HG02642 (cell line): ENCODE results near the gene MBNL1.
"Not testable (repeated sequence)": the region's sequence is repeated elsewhere in the genome, so short reads cannot be mapped to it uniquely, and the experiment has no call there.

Experiments
- ATAC-seq: cut with Tn5 transposase; IDR thresholded peaks from one replicate; pipeline ENCODE4 v1.9.1; 2021; ENCODE audit warnings: mild to moderate bottlenecking; ENCODE audit not compliant: unreplicated experiment, poor library complexity

MBNL1 gene

DNA sequence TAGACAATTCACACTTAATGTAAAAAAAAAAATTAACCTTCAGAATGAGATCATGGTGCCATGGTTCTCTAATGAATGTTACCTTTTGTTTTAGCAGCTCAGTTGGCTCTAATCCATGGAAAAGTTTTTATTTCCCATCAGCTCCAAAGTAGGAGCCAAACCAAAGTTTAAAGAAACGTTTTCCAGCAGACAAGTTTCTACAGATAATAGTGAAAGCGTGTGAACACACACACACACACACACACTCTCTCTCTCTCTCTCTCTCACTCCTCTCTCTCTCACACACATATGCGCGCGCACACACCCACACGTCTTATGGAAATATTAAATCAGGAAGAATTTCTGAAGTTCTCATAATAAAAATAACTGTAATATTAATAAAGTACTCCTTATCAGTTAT lies 46.9 kb downstream of the MBNL1 start:
- no peak for ATAC-seq

GRCh38 chr3:152316318-152316717 lies 47.6 kb downstream of the MBNL1 start:
- ATAC-seq, result no peak

- ATAC-seq, result no peak
Observed at GRCh38 chr3:152317184-152317583, 48.5 kb downstream of the MBNL1 start.

GRCh38 chr3:152317956-152318355 lies 49.2 kb downstream of the MBNL1 start:
- ATAC-seq, result no peak

DNA sequence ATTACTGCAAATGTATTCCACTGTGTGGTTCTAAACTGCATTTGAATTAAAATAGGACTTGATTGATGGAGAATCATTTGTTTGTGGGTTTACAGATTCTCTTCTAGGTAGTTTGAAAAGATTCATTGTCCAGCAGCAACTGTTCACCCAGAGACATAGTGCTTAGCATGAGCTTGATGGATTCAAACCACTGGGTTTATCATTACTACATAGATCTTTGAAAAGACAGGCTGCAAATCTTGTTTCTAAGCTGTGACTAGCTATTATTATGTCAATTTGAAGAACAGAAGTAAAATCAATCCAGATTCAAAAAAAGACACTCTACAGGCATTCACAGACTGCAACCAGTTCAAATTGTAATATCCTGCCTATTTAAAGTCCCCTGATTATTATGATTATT lies 49.8 kb downstream of the MBNL1 start:
- ATAC-seq, result no peak

DNA sequence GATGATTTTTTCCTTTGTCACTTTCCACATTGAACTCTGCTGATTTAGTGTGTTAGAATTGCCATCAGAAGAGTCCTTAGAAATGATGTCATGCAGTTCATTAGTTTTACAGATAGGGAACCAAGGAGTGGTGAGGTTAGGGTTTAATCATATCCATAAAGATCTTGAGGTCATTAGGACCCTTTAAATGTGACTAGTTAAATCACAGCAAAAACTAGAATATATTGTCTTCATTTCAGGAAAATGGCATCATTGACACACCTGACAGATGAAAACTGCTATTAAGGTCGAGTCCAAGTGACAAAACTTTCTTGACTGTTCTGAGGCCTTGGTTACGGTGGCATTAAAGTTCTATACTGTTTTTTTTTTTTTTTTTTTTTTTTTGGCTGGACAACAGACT lies 50.5 kb downstream of the MBNL1 start:
- ATAC-seq, result no peak

- no peak for ATAC-seq
Observed at GRCh38 chr3:152319831-152320617, 51.3 kb downstream of the MBNL1 start.

DNA sequence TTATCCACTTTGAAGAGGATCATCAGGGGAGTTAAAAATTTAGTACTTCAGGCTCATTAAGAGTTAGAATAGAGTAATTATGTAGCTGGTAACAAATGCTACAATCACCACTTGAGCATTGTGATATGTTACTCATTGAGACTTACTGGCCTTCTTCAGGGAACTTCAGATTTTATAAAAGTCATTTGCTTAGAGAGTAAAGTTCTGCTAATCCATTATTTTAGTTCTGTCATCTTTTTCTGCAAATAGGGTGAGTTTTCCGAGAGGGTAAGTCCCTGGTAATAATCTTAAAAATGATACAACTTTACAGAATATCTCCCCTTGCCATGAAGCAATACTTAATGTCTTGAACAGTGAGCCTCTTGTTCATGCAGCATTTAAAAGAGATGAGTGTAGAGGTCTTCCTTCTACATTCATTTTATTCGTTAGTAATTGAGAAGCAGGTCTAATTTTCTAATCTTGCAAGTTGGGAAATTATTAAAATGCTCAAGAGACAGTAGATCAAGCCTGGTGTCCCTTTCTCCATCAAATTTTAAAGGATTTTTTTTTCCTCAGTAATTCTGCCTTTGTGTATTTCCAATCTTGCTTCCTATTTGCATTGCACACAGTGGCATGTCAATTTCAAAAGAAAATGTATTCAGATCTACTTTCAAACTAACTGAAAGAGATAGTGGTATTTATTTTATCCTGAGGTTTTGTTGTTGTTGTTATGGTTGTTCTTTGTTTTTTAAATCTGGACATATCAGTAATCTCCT lies 52.6 kb downstream of the MBNL1 start:
- ATAC-seq, result no peak

DNA sequence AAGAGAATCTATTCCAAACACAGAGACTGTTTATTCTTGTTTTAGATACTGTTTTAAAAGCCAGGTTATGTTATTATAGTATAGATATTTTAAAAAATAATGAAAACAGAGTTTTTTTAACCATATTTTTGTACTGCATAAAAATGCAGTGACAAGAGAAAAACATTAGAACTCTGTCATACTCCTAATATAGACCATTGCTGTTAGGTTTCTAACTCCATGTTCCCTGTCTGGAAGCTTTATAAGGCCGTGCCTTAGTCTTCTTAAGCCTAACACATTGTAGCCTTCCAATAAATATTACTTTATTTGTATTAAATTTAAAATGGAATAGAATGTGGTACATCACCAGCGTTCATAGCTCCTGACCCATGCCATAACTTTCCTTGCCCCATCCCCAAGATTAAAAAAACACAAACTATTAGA lies 53.2 kb downstream of the MBNL1 start:
- ATAC-seq, result no peak

GRCh38 chr3:152322756-152323155 lies 54.0 kb downstream of the MBNL1 start:
- ATAC-seq, result peak; percentile 55

GRCh38 chr3:152323834-152324233 lies 55.1 kb downstream of the MBNL1 start:
- ATAC-seq, result peak; percentile 78

- no peak for ATAC-seq
Observed at GRCh38 chr3:152325136-152325535, 56.4 kb downstream of the MBNL1 start.

- no peak for ATAC-seq
Observed at GRCh38 chr3:152327203-152327602, 58.5 kb downstream of the MBNL1 start.

GRCh38 chr3:152328841-152329240 lies 60.1 kb downstream of the MBNL1 start:
- ATAC-seq, result no peak

- no peak for ATAC-seq
Observed at GRCh38 chr3:152330559-152330958, 61.8 kb downstream of the MBNL1 start.

GRCh38 chr3:152331018-152331541 lies 62.4 kb downstream of the MBNL1 start:
- ATAC-seq, result no peak

GRCh38 chr3:152331998-152332397 lies 63.3 kb downstream of the MBNL1 start:
- ATAC-seq, result no peak

- no peak for ATAC-seq
Observed at GRCh38 chr3:152333928-152334327, 65.2 kb downstream of the MBNL1 start.

GRCh38 chr3:152334761-152335160 lies 66.0 kb downstream of the MBNL1 start:
- no peak for ATAC-seq

DNA sequence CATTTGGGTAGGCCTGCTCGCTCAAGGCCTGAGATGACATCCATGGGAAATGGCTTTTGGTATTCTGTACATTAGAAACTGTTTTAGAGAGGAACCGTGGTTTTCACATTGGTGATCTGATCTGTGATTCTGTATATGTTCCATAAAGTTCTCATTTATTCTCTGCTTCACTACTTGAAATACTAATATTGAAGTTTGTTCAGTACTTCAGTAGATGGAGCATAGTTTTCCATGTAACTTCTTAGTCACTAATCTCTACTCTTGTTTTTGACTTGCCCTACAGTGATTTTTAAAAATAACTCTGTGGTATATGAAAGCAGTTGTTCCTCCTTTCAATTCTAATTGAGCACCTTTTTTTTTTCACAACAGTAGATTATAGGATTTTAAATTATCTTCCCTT lies 66.5 kb downstream of the MBNL1 start:
- no peak for ATAC-seq

DNA sequence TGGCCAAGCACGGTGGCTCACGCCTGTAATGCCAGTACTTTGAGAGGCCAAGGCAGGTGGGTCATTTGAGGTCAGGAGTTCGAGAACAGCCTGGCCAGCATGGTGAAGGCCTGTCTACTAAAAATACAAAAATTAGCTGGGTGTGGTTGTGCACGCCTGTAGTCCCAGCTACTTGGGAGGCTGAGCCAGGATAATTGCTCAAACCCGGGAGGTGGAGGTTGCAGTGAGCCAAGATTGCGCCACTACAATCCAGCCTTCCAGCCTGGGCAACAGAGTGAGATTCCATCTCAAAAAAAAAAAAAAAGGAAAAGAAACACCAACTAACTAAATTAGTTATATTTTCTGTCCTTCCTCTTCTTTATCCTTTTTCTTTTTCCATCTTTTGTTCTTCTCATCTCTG lies 68.6 kb downstream of the MBNL1 start:
- not testable (repeated sequence) for ATAC-seq
